WTC11 (cell line): ENCODE data around the gene FLRT1. TPM values are rescaled to one million over a fixed set of nuclear protein-coding genes. Genes with fewer than 3 reads are reported as not detected.

Experiments used
- AR ChIP-seq: fragments of 250-450 bp; sonication (Bioruptor Pico); IDR thresholded peaks from 2 replicates; pipeline ENCODE4 v1.9.0; 2021; ENCODE audit warnings: mild to moderate bottlenecking
- ATF1 ChIP-seq: sonication (generic); formaldehyde crosslinking; IDR thresholded peaks from 2 replicates; pipeline ENCODE4 v1.8.1; 2023; ENCODE audit warnings: mild to moderate bottlenecking, moderate library complexity, missing genetic modification reagents
- ATF2 ChIP-seq: sonication (generic); formaldehyde crosslinking; IDR thresholded peaks from 2 replicates; pipeline ENCODE4 v1.8.1; 2022; ENCODE audit warnings: low read depth, missing genetic modification reagents, borderline replicate concordance
- ATF6 ChIP-seq: sonication (generic); formaldehyde crosslinking; IDR thresholded peaks from 2 replicates; pipeline ENCODE4 v1.8.1; 2023; ENCODE audit warnings: mild to moderate bottlenecking, missing genetic modification reagents
- CREM ChIP-seq: sonication (generic); formaldehyde crosslinking; IDR thresholded peaks from 2 replicates; pipeline ENCODE4 v1.8.1; 2022; ENCODE audit warnings: mild to moderate bottlenecking, missing genetic modification reagents, moderate library complexity
- CTCF ChIP-seq: fragments of 200-600 bp; IDR thresholded peaks from 2 replicates; pipeline ENCODE4 v1.8.0; 2022; ENCODE audit warnings: antibody characterized with exemption
- ERG ChIP-seq: fragments of 250-450 bp; sonication (Bioruptor Pico); IDR thresholded peaks from 2 replicates; pipeline ENCODE4 v1.8.0; 2021; ENCODE audit warnings: mild to moderate bottlenecking
- ESRRA ChIP-seq: sonication (generic); formaldehyde crosslinking; IDR thresholded peaks from 2 replicates; pipeline ENCODE4 v1.8.1; 2022; ENCODE audit warnings: mild to moderate bottlenecking, missing genetic modification reagents, borderline replicate concordance
- JAZF1 ChIP-seq: fragments of 250-450 bp; sonication (Bioruptor Pico); IDR thresholded peaks from 2 replicates; pipeline ENCODE4 v1.9.0; 2021; ENCODE audit warnings: moderate library complexity, mild to moderate bottlenecking, inconsistent platforms
- MXD4 ChIP-seq: fragments of 250-450 bp; sonication (Bioruptor Pico); IDR thresholded peaks from 2 replicates; pipeline ENCODE4 v1.8.0; 2021; ENCODE audit warnings: mild to moderate bottlenecking, moderate library complexity, borderline replicate concordance
- PRDM15 ChIP-seq: sonication (generic); formaldehyde crosslinking; IDR thresholded peaks from 2 replicates; pipeline ENCODE4 v1.8.0; 2022; ENCODE audit warnings: missing genetic modification reagents
- PRRX2 ChIP-seq: fragments of 250-450 bp; sonication (Bioruptor Pico); IDR thresholded peaks from 2 replicates; pipeline ENCODE4 v1.8.0; 2021; ENCODE audit warnings: mild to moderate bottlenecking
- RORB ChIP-seq: fragments of 250-450 bp; sonication (Bioruptor Pico); IDR thresholded peaks from 2 replicates; pipeline ENCODE4 v1.9.0; 2021; ENCODE audit warnings: mild to moderate bottlenecking
- TEAD4 ChIP-seq: sonication (generic); formaldehyde crosslinking; IDR thresholded peaks from 2 replicates; pipeline ENCODE4 v1.8.0; 2022; ENCODE audit warnings: mild to moderate bottlenecking, missing genetic modification reagents
- ZNF396 ChIP-seq: fragments of 250-450 bp; sonication (Bioruptor Pico); IDR thresholded peaks from 2 replicates; pipeline ENCODE4 v1.8.0; 2021; ENCODE audit warnings: mild to moderate bottlenecking, moderate library complexity, borderline replicate concordance
- ZNF416 ChIP-seq: fragments of 250-450 bp; sonication (Bioruptor Pico); IDR thresholded peaks from 2 replicates; pipeline ENCODE4 v1.9.0; 2021; ENCODE audit warnings: mild to moderate bottlenecking, inconsistent platforms
- total RNA-seq: library from RNA; stranded (reverse); gene quantifications from 3 replicates; pipeline ENCODE4 v1.2.3, GENCODE V29; 2021
- TF ChIP-seq, protein P1 (sequence below): sonication (generic); formaldehyde crosslinking; IDR thresholded peaks from 2 replicates; pipeline ENCODE4 v1.8.0; 2022; ENCODE audit warnings: mild to moderate bottlenecking, missing genetic modification reagents
- TF ChIP-seq, protein P2 (sequence below): sonication (generic); formaldehyde crosslinking; IDR thresholded peaks from 2 replicates; pipeline ENCODE4 v1.8.0; 2022; ENCODE audit warnings: mild to moderate bottlenecking, missing genetic modification reagents
- TF ChIP-seq, protein P3 (sequence below): sonication (generic); formaldehyde crosslinking; IDR thresholded peaks from 2 replicates; pipeline ENCODE4 v1.8.0; 2022; ENCODE audit warnings: mild to moderate bottlenecking, missing genetic modification reagents
- TF ChIP-seq, protein P4 (sequence below): sonication (generic); formaldehyde crosslinking; IDR thresholded peaks from 2 replicates; pipeline ENCODE4 v1.8.0; 2022; ENCODE audit warnings: mild to moderate bottlenecking, missing genetic modification reagents

Gene FLRT1
- total RNA-seq, 1 experiment from 2014 or later, result 0.20 TPM

- TF ChIP-seq ERG (CRISPR knock-in tag) (no peak), TEAD4 (CRISPR knock-in tag) (no peak), PRDM15 (CRISPR knock-in tag) (peak; percentile 93), ZNF396 (CRISPR knock-in tag) (no peak), CTCF (no peak), ESRRA (CRISPR knock-in tag) (0 out of 2 replicates have a peak, but pooled peaks have one; percentile 62), ATF1 (CRISPR knock-in tag) (0 out of 2 replicates have a peak, but pooled peaks have one; percentile 66), CREM (CRISPR knock-in tag) (peak; percentile 23; the same call in 1 of the 2 replicates), JAZF1 (CRISPR knock-in tag) (no peak), PRRX2 (CRISPR knock-in tag) (no peak), MXD4 (CRISPR knock-in tag) (no peak), RORB (CRISPR knock-in tag) (no peak), ATF6 (no peak), AR (CRISPR knock-in tag) (no peak), ZNF416 (peak; percentile 93), ATF2 (CRISPR knock-in tag) (no peak)
- TF ChIP-seq, protein P1, sequence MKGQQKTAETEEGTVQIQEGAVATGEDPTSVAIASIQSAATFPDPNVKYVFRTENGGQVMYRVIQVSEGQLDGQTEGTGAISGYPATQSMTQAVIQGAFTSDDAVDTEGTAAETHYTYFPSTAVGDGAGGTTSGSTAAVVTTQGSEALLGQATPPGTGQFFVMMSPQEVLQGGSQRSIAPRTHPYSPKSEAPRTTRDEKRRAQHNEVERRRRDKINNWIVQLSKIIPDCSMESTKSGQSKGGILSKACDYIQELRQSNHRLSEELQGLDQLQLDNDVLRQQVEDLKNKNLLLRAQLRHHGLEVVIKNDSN (CRISPR knock-in tag), result no peak
- TF ChIP-seq, protein P2, sequence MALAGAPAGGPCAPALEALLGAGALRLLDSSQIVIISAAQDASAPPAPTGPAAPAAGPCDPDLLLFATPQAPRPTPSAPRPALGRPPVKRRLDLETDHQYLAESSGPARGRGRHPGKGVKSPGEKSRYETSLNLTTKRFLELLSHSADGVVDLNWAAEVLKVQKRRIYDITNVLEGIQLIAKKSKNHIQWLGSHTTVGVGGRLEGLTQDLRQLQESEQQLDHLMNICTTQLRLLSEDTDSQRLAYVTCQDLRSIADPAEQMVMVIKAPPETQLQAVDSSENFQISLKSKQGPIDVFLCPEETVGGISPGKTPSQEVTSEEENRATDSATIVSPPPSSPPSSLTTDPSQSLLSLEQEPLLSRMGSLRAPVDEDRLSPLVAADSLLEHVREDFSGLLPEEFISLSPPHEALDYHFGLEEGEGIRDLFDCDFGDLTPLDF (CRISPR knock-in tag), result no peak
- TF ChIP-seq, protein P3, sequence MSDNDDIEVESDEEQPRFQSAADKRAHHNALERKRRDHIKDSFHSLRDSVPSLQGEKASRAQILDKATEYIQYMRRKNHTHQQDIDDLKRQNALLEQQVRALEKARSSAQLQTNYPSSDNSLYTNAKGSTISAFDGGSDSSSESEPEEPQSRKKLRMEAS, result peak; percentile 62; the same call in 1 of the 2 replicates
- TF ChIP-seq, protein P4, sequence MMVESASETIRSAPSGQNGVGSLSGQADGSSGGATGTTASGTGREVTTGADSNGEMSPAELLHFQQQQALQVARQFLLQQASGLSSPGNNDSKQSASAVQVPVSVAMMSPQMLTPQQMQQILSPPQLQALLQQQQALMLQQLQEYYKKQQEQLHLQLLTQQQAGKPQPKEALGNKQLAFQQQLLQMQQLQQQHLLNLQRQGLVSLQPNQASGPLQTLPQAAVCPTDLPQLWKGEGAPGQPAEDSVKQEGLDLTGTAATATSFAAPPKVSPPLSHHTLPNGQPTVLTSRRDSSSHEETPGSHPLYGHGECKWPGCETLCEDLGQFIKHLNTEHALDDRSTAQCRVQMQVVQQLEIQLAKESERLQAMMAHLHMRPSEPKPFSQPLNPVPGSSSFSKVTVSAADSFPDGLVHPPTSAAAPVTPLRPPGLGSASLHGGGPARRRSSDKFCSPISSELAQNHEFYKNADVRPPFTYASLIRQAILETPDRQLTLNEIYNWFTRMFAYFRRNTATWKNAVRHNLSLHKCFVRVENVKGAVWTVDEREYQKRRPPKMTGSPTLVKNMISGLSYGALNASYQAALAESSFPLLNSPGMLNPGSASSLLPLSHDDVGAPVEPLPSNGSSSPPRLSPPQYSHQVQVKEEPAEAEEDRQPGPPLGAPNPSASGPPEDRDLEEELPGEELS, result 0 out of 2 replicates have a peak, but pooled peaks have one; percentile 10
These were observed 49.4 kb upstream of the FLRT1 start, which contains the start of gene OTUB1 (continued) for GRCh38 chr11:63986156-63986931.
